IMR-90 (cell line): ENCODE measurements around the gene SLC22A14. TPM values are rescaled to one million over a fixed set of nuclear protein-coding genes. Genes with fewer than 3 reads are reported as not detected.

ENCODE experiments used
- ATAC-seq: fragments of 200-7000 bp; cut with Tn5 transposase; 2 replicates; pipeline ENCODE4 v1.9.1; 2020; ENCODE audit warnings: low read depth, mild to moderate bottlenecking, moderate library complexity
- BruUV-seq: library from RNA; stranded (reverse); fragments of 400-500 nt; replicated peaks from 2 replicates; lab custom pipeline; 2021; lab: Mats Ljungman, UMichigan
- CTCF ChIA-PET: fragments of 300-600 bp; formaldehyde crosslinking; extraction: SDS; loops from one replicate; lab custom pipeline; 2021; ENCODE audit warnings: antibody characterized with exemption; lab: Yijun Ruan, JAX
- POLR2A ChIA-PET: fragments of 300-600 bp; sonication (Branson Sonifier 250); formaldehyde crosslinking; loops from one replicate; lab custom pipeline; 2022; ENCODE audit warnings: antibody characterized with exemption; ENCODE audit not compliant: unreplicated experiment; lab: Charles Lee
- DNase-seq: peaks from one replicate; pipeline ENCODE4 v3.0.0; 2013
- H2AFZ ChIP-seq: replicated peaks from 2 replicates; pipeline ENCODE3; 2013; ENCODE audit warnings: low read length, mild to moderate bottlenecking; ENCODE audit not compliant: poor library complexity
- H2AK5ac ChIP-seq: 2 replicates; pipeline ENCODE4 v1.6.1; 2013; ENCODE audit warnings: low read depth, low read length, inconsistent platforms
- H2AK9ac ChIP-seq: replicated peaks from 2 replicates; pipeline ENCODE3; 2013; ENCODE audit warnings: mild to moderate bottlenecking, low read depth, low read length, moderate library complexity; ENCODE audit not compliant: poor library complexity
- H2BK120ac ChIP-seq: 2 replicates; pipeline ENCODE4 v1.6.1; 2013; ENCODE audit warnings: low read depth, low read length, inconsistent platforms
- H2BK15ac ChIP-seq: 3 replicates; pipeline ENCODE4 v1.6.1; 2013; ENCODE audit warnings: low read depth, low read length, inconsistent platforms
- H2BK20ac ChIP-seq: 2 replicates; pipeline ENCODE4 v1.6.1; 2013; ENCODE audit warnings: low read depth, mild to moderate bottlenecking, inconsistent platforms, low read length, moderate library complexity
- H2BK5ac ChIP-seq: 2 replicates; pipeline ENCODE4 v1.6.1; 2013; ENCODE audit warnings: mild to moderate bottlenecking, low read depth, low read length, inconsistent platforms; ENCODE audit not compliant: poor library complexity, severe bottlenecking
- H3K14ac ChIP-seq: replicated peaks from 2 replicates; pipeline ENCODE4 v1.6.1; 2013; ENCODE audit warnings: low read depth, low read length, inconsistent platforms
- H3K18ac ChIP-seq: 2 replicates; pipeline ENCODE4 v1.6.1; 2013; ENCODE audit warnings: low read depth, low read length, control low read depth
- H3K23ac ChIP-seq: 2 replicates; pipeline ENCODE4 v1.6.1; 2013; ENCODE audit warnings: low read depth, low read length, inconsistent platforms
- H3K27ac ChIP-seq: 2 replicates; pipeline ENCODE4 v1.5.1; 2013; ENCODE audit warnings: mild to moderate bottlenecking, control low read depth, low read length; ENCODE audit not compliant: insufficient read depth
- H3K27me3 ChIP-seq: 2 replicates; pipeline ENCODE4 v1.6.1; 2013; ENCODE audit warnings: low read length; ENCODE audit not compliant: control insufficient read depth, insufficient read depth
- H3K36me3 ChIP-seq: 2 replicates; pipeline ENCODE4 v1.6.1; 2013; ENCODE audit warnings: low read length, mixed read lengths; ENCODE audit not compliant: control insufficient read depth, insufficient read depth
- H3K4ac ChIP-seq: 2 replicates; pipeline ENCODE4 v1.6.1; 2013; ENCODE audit warnings: low read depth, low read length, inconsistent platforms
- H3K4me1 ChIP-seq: 2 replicates; pipeline ENCODE4 v1.6.1; 2013; ENCODE audit warnings: low read length, mixed read lengths; ENCODE audit not compliant: control insufficient read depth, insufficient read depth
- H3K4me2 ChIP-seq: 2 replicates; pipeline ENCODE4 v1.6.1; 2013; ENCODE audit warnings: low read depth, mild to moderate bottlenecking, control low read depth, low read length, moderate library complexity
- H3K4me3 ChIP-seq: 2 replicates; pipeline ENCODE4 v1.5.1; 2013; ENCODE audit warnings: low read depth, mild to moderate bottlenecking, control low read depth, low read length, moderate library complexity; ENCODE audit not compliant: insufficient read depth
- H3K56ac ChIP-seq: 2 replicates; pipeline ENCODE4 v1.6.1; 2013; ENCODE audit warnings: low read length, inconsistent platforms; ENCODE audit not compliant: insufficient read depth; ENCODE audit errors: extremely low read depth
- H3K79me1 ChIP-seq, 2 experiments: 2 replicates each; pipeline ENCODE4 v1.6.1; 2013; ENCODE audit warnings: low read length in 2 of 2, inconsistent platforms in 1 of 2, low read depth in 1 of 2
- H3K9ac ChIP-seq: 2 replicates; pipeline ENCODE4 v1.6.1; 2013; ENCODE audit warnings: low read depth, low read length, control low read depth
- H3K9me1 ChIP-seq: 2 replicates; pipeline ENCODE4 v1.6.1; 2013; ENCODE audit warnings: low read length, inconsistent platforms; ENCODE audit not compliant: insufficient read depth
- H3K9me3 ChIP-seq: 2 replicates; pipeline ENCODE4 v1.6.1; 2013; ENCODE audit warnings: low read length; ENCODE audit not compliant: control insufficient read depth, insufficient read depth
- H4K20me1 ChIP-seq: 2 replicates; pipeline ENCODE4 v1.6.1; 2013; ENCODE audit warnings: low read length, inconsistent platforms; ENCODE audit not compliant: insufficient read depth
- H4K5ac ChIP-seq: 2 replicates; pipeline ENCODE4 v1.6.1; 2013; ENCODE audit warnings: mild to moderate bottlenecking, low read depth, low read length, control low read depth
- H4K8ac ChIP-seq, 2 experiments: 2 replicates each; pipeline ENCODE4 v1.6.1; 2013; ENCODE audit warnings: low read depth in 2 of 2, low read length in 2 of 2, control low read depth in 1 of 2, inconsistent platforms in 1 of 2
- H4K91ac ChIP-seq: 2 replicates; pipeline ENCODE4 v1.6.1; 2013; ENCODE audit warnings: low read depth, low read length, inconsistent platforms; ENCODE audit not compliant: insufficient read depth
- ELK1 ChIP-seq: fragments of 150-350 bp; IDR thresholded peaks from 2 replicates; pipeline ENCODE4 v1.6.1; 2016; ENCODE audit warnings: low read depth, mild to moderate bottlenecking, low read length, moderate library complexity, borderline replicate concordance
- POLR2A ChIP-seq: IDR thresholded peaks from 2 replicates; pipeline ENCODE4 v1.6.1; 2012; ENCODE audit warnings: mild to moderate bottlenecking, low read depth, low read length
- RAD21 ChIP-seq: IDR thresholded peaks from 2 replicates; pipeline ENCODE4 v1.6.1; 2012; ENCODE audit warnings: low read length, improper control_type of control experiment
- RFX5 ChIP-seq: IDR thresholded peaks from 2 replicates; pipeline ENCODE4 v1.8.0; 2012; ENCODE audit warnings: low read depth, mild to moderate bottlenecking, low read length, moderate library complexity
- USF2 ChIP-seq: fragments of 150-350 bp; IDR thresholded peaks from 2 replicates; pipeline ENCODE4 v1.6.1; 2017; ENCODE audit warnings: mild to moderate bottlenecking, antibody characterized with exemption, low read length, low read depth
- WGBS, 2 experiments: methylation state at CpG; one replicate each; pipeline versions ENCODE4 v1.1.5 to v1.1.7; 2013; ENCODE audit warnings: missing lambda C conversion rate in 2 of 2; ENCODE audit not compliant: insufficient read length in 1 of 2; ENCODE audit errors: extremely low coverage in 2 of 2; 5-methylcytosine and 5-hydroxymethylcytosine counted together
- dilution Hi-C: fragments of 300-500 bp; cut with HindIII; formaldehyde crosslinking; loops from one replicate; pipeline ENCODE4 v1.14.3; 2018; ENCODE audit warnings: low sequenced_read_pairs; ENCODE audit not compliant: unreplicated experiment
- in situ Hi-C: fragments of 300-500 bp; cut with MboI; formaldehyde crosslinking; loops from 3 replicates; pipeline ENCODE4 v1.14.3; 2019; ENCODE audit warnings: low sequenced_read_pairs, inconsistent platforms, mixed read lengths
- intact Hi-C: fragments of 100-400 bp; cut with micrococcal nuclease; formaldehyde crosslinking; loops from 2 replicates; pipeline ENCODE4 v1.10.0; 2022
- polyA plus RNA-seq, 3 experiments: library from polyadenylated mRNA; depleted of rRNA; stranded (reverse); fragments of >200 nt; gene quantifications; 2 replicates each; pipeline ENCODE4 v1.2.3, GENCODE V29; 2012; ENCODE audit warnings: low replicate concordance in 1 of 3
- total RNA-seq: library from RNA; depleted of rRNA; stranded (reverse); fragments of >200 nt; gene quantifications from 2 replicates; pipeline ENCODE4 v1.2.3, GENCODE V29; 2012

Gene SLC22A14
- total and polyA plus RNA-seq, 2 of the 4 experiments (the other 2 are of a cell fraction): under 0.01 to 0.07 TPM

DNA sequence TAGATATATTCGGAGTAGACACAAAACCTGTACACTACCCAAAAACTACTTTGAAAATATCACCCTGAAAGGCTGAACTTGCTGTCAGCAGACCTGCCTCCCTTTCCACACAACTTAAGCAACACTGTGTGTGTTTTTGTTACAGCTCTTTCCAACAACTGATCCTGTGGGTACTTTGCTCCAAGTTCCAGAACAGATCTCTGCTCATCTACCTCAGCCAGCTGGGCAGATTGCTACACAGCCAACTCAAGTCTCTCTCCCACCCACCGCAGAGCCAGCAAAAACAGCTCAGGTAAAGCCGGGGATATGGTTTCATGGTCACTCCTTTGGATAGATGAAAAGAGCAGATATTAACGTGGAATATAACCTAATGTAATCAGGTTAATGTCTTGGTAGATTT, 36.2 kb upstream of the SLC22A14 start:
- H3K36me3 ChIP-seq: peaks cover 9% of the 10 kb centered on the region
- no peak overlapping the region for H2AK9ac ChIP-seq
- BruUV-seq: no TSS peak
- intact Hi-C loops: loop anchor here (2.0 kb wide), 1 partner anchor 109 kb away; the partner anchor contains the start of gene ACAA1
- no peak overlapping the region for H3K14ac ChIP-seq
- H3K4ac ChIP-seq: no peak overlapping the region
- ChIA-PET CTCF (no interaction called here), POLR2A (no interaction called here)
- H3K4me1 ChIP-seq: no peaks in the 10 kb centered on the region; the same call in 1 of the 2 replicates
- H3K9me3 ChIP-seq: no peaks in the 10 kb centered on the region
- H2BK120ac ChIP-seq: no peak overlapping the region
- TF ChIP-seq ELK1: no peak
- TF ChIP-seq RFX5: no peak
- TF ChIP-seq RAD21: no peak
- TF ChIP-seq POLR2A: no peak
- TF ChIP-seq USF2: no peak
- H3K4me3 ChIP-seq: no peak overlapping the region
- no peak overlapping the region for H3K56ac ChIP-seq
- H2BK5ac ChIP-seq: no peak overlapping the region
- H4K20me1 ChIP-seq: peaks cover 5% of the 10 kb centered on the region; the same call in 1 of the 2 replicates
- H3K9ac ChIP-seq: no peak overlapping the region
- no peak overlapping the region for H3K4me2 ChIP-seq
- dilution Hi-C loops: no loop called here
- H4K91ac ChIP-seq: no peak overlapping the region
- no peak overlapping the region for H2AFZ ChIP-seq
- no peak overlapping the region for H2BK20ac ChIP-seq
- H4K5ac ChIP-seq: no peak overlapping the region
- no peak for DNase-seq
- ATAC-seq: no peak
- no CpG with 5 or more reads among the region's 4 CpGs for WGBS, 2 experiments
- H3K23ac ChIP-seq: no peak overlapping the region
- H3K27me3 ChIP-seq: no peaks in the 10 kb centered on the region
- H4K8ac ChIP-seq: no peak overlapping the region
- H2AK5ac ChIP-seq: no peak overlapping the region
- no peaks in the 10 kb centered on the region; the same call in 1 of the 2 replicates for H3K9me1 ChIP-seq
- peaks cover 20 to 23% of the 10 kb centered on the region in 2 experiments for H3K79me1 ChIP-seq
- H3K27ac ChIP-seq: no peak overlapping the region
- in situ Hi-C loops: no loop called here
- no peak overlapping the region for H3K18ac ChIP-seq
- no peak overlapping the region for H2BK15ac ChIP-seq
